ENCODE measurements around the gene LPAR6.

Gene LPAR6

GRCh38 chr13:48404952-48405351, 8.0 kb downstream of the LPAR6 start:
- ChIA-PET POLR2A (no interaction called here), CTCF (no interaction called here)
- no peak for DNase-seq (ENCODE audit: extremely low spot score)
- no peak for TF ChIP-seq CTCF (IDR thresholded peaks at IDR 0.05; ENCODE audit: control extremely low read depth, extremely low read depth, low read depth, missing control alignments)

- ChIA-PET CTCF (no interaction called here), POLR2A (no interaction called here)
- no peak for DNase-seq (ENCODE audit: extremely low spot score)
- no peak for TF ChIP-seq CTCF (IDR thresholded peaks at IDR 0.05; ENCODE audit: control extremely low read depth, extremely low read depth, low read depth, missing control alignments)
These were observed 9.0 kb downstream of the LPAR6 start for GRCh38 chr13:48403913-48404312.

- ChIA-PET CTCF (no interaction called here), POLR2A (no interaction called here)
- DNase-seq (ENCODE audit: extremely low spot score): peak; percentile 25
- no peak for TF ChIP-seq CTCF (IDR thresholded peaks at IDR 0.05; ENCODE audit: control extremely low read depth, extremely low read depth, low read depth, missing control alignments)
These were observed 9.7 kb downstream of the LPAR6 start for GRCh38 chr13:48403151-48403631.

- POLR2A ChIA-PET: no interaction called here
- no peak for TF ChIP-seq CTCF (IDR thresholded peaks at IDR 0.05; ENCODE audit: control extremely low read depth, extremely low read depth, low read depth, missing control alignments)
- CTCF ChIA-PET: no interaction called here
- no peak for DNase-seq (ENCODE audit: extremely low spot score)
These were observed 10.5 kb downstream of the LPAR6 start for GRCh38 chr13:48402325-48402932.

GRCh38 chr13:48401480-48401879, 11.4 kb downstream of the LPAR6 start:
- DNase-seq (ENCODE audit: extremely low spot score): no peak
- CTCF ChIA-PET: no interaction called here

GRCh38 chr13:48400850-48401291, 12.0 kb downstream of the LPAR6 start:
- ChIA-PET POLR2A (no interaction called here), CTCF (no interaction called here)
- TF ChIP-seq CTCF (IDR thresholded peaks at IDR 0.05; ENCODE audit: control extremely low read depth, extremely low read depth, low read depth, missing control alignments): no peak
- DNase-seq (ENCODE audit: extremely low spot score): no peak

More at GRCh38 chr13:48401480-48401879, 11.4 kb downstream of the LPAR6 start:
- no peak for TF ChIP-seq CTCF (IDR thresholded peaks at IDR 0.05; ENCODE audit: control extremely low read depth, extremely low read depth, low read depth, missing control alignments)
- POLR2A ChIA-PET: no interaction called here
